ENCODE data around the gene OTOF.

Gene OTOF

GRCh38 chr2:26473796-26474195, 4.1 kb downstream of the OTOF start:
- no peak for DNase-seq (ENCODE audit: low read depth, low spot score)
- in situ Hi-C loops (cut with HindIII; ENCODE audit: low sequenced_read_pairs) = no loop called here
- no peak for TF ChIP-seq CTCF (IDR thresholded peaks at IDR 0.05; ENCODE audit: low read depth, low read length)
- no peak overlapping the region for H3K4me3 ChIP-seq (ENCODE audit: low read depth, low read length)

GRCh38 chr2:26472821-26473655, 4.9 kb downstream of the OTOF start:
- TF ChIP-seq CTCF (IDR thresholded peaks at IDR 0.05; ENCODE audit: low read depth, low read length) = no peak
- no peak for DNase-seq (ENCODE audit: low read depth, low spot score)
- in situ Hi-C loops (cut with HindIII; ENCODE audit: low sequenced_read_pairs) = no loop called here
- H3K4me3 ChIP-seq (ENCODE audit: low read depth, low read length) = no peak overlapping the region

- TF ChIP-seq CTCF (IDR thresholded peaks at IDR 0.05; ENCODE audit: low read depth, low read length) = no peak
- no peak overlapping the region for H3K4me3 ChIP-seq (ENCODE audit: low read depth, low read length)
- in situ Hi-C loops (cut with HindIII; ENCODE audit: low sequenced_read_pairs) = no loop called here
- no peak for DNase-seq (ENCODE audit: low read depth, low spot score)
Measured at GRCh38 chr2:26471766-26472706, 5.9 kb downstream of the OTOF start.

GRCh38 chr2:26471289-26471688, 6.6 kb downstream of the OTOF start:
- in situ Hi-C loops (cut with HindIII; ENCODE audit: low sequenced_read_pairs) = no loop called here
- TF ChIP-seq CTCF (IDR thresholded peaks at IDR 0.05; ENCODE audit: low read depth, low read length) = peak; percentile 2
- no peak for DNase-seq (ENCODE audit: low read depth, low spot score)
- H3K4me3 ChIP-seq (ENCODE audit: low read depth, low read length) = no peak overlapping the region

GRCh38 chr2:26470601-26471260, 7.2 kb downstream of the OTOF start:
- in situ Hi-C loops (cut with HindIII; ENCODE audit: low sequenced_read_pairs) = no loop called here
- no peak for DNase-seq (ENCODE audit: low read depth, low spot score)
- H3K4me3 ChIP-seq (ENCODE audit: low read depth, low read length) = no peak overlapping the region
- no peak for TF ChIP-seq CTCF (IDR thresholded peaks at IDR 0.05; ENCODE audit: low read depth, low read length)

GRCh38 chr2:26469955-26470354, 8.0 kb downstream of the OTOF start:
- in situ Hi-C loops (cut with HindIII; ENCODE audit: low sequenced_read_pairs) = no loop called here
- no peak overlapping the region for H3K4me3 ChIP-seq (ENCODE audit: low read depth, low read length)
- TF ChIP-seq CTCF (IDR thresholded peaks at IDR 0.05; ENCODE audit: low read depth, low read length) = no peak
- DNase-seq (ENCODE audit: low read depth, low spot score) = no peak
